Subcutaneous adipose tissue (tissue), 4 donors: ENCODE measurements around the gene BPIFB1. TPM values are rescaled to one million over a fixed set of nuclear protein-coding genes. Genes with fewer than 3 reads are reported as not detected.

Source experiments
- CTCF ChIP-seq: fragments of 450-650 bp; IDR thresholded peaks from one replicate; pipeline ENCODE4 v1.5.1; 2016; ENCODE audit warnings: low read depth, mild to moderate bottlenecking, control low read depth, antibody characterized with exemption, moderate library complexity
- total RNA-seq, 4 donors: library from RNA; depleted of rRNA; stranded (reverse); fragments of >200 nt; gene quantifications; one replicate each; pipeline ENCODE4 v1.1.0, GENCODE V29; 2016

Gene BPIFB1
- total RNA-seq, 4 donors from 2014 or later: not detected

GRCh38 chr20:33240923-33241322 is 42.1 kb upstream of the BPIFB1 start:
- TF ChIP-seq CTCF: no peak

GRCh38 chr20:33242319-33243100 is 40.5 kb upstream of the BPIFB1 start:
- no peak for TF ChIP-seq CTCF

- no peak for TF ChIP-seq CTCF
Measured at GRCh38 chr20:33246077-33246476, 36.9 kb upstream of the BPIFB1 start.

GRCh38 chr20:33249456-33249855 is 33.6 kb upstream of the BPIFB1 start:
- TF ChIP-seq CTCF: no peak

- no peak for TF ChIP-seq CTCF
Measured at GRCh38 chr20:33250666-33251065, 32.3 kb upstream of the BPIFB1 start.

- no peak for TF ChIP-seq CTCF
Measured at GRCh38 chr20:33251496-33251895, 31.5 kb upstream of the BPIFB1 start.

GRCh38 chr20:33252460-33252859 is 30.6 kb upstream of the BPIFB1 start:
- TF ChIP-seq CTCF: no peak
